Stimulated activated CD8-positive, alpha-beta memory T cell treated with anti-CD3 and anti-CD28 coated beads, Interleukin-4, amount 100 ng/mL, for 1 hour (primary cell): ENCODE data around the gene YES1.
A peak's percentile ranks its signal among the peaks of the same experiment; 100 is the strongest.
"Not testable (repeated sequence)": the region's sequence is repeated elsewhere in the genome, so short reads cannot be mapped to it uniquely, and the experiment has no call there.

Source experiments
- DNase-seq, 2 donors: peaks; one replicate each; pipeline ENCODE4 v3.0.0-alpha.2; 2020; ENCODE audit warnings: low read depth in 2 of 2, low spot score in 1 of 2

YES1 gene

DNA sequence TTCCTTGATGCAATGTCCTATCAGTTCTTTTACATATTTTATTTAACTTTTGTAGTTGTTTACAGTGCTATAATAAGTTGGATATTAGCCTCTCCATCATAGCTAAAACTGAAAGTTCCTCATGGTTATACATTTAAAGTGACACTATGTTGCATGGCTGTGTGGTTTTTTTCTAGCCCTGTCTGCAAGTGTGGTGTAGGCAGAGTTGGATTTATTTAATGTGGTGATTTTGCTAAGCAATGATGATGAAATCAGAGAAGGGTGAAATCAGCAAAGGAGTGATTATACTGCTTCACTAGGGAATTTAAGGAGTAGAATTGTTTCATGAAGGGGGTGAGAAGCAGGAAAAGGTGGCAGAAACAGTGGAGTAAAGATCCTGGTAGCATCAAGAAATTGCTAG is 81.3 kb downstream of the YES1 start:
- no peak for DNase-seq

DNA sequence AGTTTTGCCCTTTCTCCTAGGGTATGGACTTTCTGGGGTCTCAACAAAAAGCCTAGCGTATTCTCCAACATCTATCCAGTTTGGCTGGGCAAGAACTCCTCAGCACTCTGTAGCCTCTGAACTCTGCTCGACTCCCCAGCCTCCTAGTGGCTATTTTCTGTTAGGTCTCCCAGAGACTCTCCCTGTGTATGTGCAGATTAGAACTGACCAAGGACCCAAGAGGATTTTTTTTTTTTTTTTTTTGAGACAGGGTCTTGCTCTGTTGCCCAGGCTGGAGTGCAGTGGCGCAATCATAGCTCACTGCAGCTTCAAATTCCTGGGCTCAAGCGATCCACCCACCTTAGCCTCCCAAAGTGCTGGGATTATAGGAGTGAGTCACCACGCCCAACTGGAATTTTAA is 81.9 kb downstream of the YES1 start:
- not testable (repeated sequence) for DNase-seq

DNA sequence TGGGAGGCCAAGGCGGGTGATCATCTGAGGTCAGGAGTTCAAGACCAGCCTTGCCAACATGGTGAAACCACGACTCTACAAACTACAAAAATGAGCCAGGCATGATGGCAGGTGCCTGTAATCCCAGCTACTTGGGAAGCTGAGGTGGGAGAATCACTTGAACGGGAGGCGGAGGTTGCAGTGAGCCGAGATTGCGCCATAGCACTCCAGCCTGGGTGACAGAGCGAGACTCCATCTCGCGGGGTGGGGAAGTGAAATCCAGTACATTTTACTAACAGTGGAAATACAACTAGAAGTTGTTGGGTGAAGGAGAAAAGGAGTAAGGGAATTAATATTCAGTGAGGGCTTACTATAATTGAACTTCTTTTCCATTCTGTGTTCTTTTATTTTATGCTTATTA is 86.4 kb downstream of the YES1 start:
- DNase-seq, result no peak

DNA sequence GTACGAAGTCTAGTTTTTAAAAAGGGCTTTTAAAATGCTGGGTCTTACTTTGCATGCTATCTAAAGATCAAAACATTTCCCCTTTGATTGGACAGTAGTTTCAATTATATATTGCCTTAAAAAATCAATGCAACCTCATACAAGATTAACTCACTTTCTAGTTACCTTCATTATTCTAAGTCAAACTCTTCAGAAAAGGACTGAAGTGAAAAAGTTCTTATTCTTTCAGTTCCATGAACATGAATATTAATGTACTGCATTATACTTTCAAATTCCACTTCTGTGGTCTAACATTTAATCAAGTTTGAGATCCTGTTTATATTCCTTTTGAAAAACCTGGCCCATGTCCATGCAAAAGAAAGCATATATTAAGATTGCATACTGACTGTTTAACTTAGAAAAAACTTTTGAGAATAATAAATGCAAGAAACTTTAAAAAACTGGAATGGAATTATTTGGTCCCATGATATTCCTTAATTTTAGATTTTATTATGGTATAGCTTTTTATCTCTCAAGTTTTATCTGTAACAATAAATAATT is 88.4 kb downstream of the YES1 start:
- no peak for DNase-seq

DNA sequence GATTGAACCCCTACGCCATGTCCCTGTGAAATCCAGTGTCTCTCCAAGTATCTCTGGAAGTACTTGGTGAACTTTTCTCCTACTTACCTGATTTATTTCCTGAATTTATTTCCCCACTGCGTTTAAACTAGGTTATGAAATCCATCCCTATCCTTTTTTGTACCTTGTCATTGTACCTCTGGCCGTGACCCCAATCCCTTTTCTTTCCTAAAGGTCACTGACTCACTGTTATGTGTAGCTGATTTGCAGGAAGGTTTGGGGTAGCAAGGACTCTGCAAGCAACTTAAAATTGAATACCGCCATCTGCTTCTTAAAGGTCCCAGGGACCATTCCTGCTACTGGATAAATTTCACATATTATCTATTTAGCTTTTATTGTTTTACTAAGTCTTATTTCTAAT is 95.0 kb downstream of the YES1 start:
- DNase-seq, result no peak

DNA sequence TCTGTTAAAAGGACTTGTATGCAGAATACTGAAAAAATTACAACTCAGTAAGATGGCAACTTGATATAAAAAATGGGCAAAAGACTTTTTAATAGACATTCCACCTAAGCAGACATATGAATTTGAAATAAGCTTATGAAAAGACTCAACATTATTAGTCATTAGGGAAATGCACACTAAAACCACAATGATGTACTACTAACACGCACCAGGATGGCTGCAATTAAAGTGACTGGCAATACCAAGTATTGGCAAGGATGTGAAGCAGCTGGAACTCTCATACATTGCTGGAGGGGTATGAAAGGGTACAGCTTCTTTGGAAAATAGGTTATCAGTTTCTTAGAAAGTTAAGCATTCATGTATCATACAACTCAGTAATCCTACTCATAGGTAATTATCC is 96.4 kb downstream of the YES1 start:
- no peak for DNase-seq

GRCh38 chr18:713135-713490 is 98.9 kb downstream of the YES1 start:
- DNase-seq, result no peak

GRCh38 chr18:712401-713134 is 99.5 kb downstream of the YES1 start, which contains the start of gene ENOSF1:
Gene ENOSF1 (minus strand): TSS chr18:712630. CDS start chr18:712587, 43 bp downstream.
- DNase-seq, result peak; percentile 50 to 55

DNA sequence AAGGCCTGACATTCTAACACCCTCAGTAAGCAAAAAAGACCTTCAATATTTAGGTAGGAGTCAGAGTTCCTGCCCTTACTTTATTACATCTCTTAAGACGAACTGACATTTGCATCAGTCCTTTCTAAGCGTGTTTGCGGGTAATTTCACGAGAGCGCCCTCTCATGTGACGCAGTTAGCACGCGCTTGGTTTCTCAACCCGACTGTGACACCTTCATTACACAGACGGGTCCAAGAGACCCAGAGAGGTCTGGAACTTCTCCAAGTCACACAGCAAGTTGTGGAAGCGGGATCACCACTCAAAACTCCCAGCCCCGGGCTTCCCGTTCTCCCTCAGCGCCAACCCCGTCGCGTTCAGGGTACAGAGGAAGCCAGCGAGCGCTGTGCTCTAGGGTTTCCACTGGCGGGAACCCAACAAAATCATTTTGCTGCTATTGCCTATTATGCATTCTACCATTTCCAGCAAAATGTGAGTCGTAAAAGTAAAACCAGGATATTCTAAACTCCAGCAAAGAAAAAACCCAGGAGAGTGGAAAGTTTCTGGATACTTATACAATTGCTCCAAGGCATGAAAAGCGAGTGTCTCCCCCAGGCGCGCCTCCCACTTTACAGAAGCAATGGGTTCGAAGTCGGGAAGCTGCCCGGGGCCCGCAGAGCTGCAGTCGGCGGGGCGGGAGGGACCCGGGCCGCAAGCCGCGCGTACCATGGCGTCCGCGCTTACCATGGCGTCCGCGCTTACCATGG is 100.2 kb downstream of the YES1 start:
- peak; percentile 41 to 44 for DNase-seq

DNA sequence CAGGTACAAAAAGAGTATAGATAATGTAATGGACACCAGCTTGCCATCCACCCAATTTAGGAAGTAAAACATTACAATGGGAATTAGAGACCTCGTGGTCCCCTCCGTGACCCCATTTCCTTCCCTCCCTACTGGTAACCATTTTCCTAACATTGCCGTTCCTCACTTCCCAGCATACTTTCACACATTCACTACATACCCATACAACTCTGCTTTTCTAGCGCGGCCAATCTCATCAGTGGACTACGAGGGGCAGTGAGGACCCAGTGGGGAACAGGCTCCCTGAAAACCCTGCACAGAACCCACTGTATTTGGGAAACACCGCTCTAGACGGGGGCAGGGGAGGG is 100.8 kb downstream of the YES1 start:
- no peak for DNase-seq

DNA sequence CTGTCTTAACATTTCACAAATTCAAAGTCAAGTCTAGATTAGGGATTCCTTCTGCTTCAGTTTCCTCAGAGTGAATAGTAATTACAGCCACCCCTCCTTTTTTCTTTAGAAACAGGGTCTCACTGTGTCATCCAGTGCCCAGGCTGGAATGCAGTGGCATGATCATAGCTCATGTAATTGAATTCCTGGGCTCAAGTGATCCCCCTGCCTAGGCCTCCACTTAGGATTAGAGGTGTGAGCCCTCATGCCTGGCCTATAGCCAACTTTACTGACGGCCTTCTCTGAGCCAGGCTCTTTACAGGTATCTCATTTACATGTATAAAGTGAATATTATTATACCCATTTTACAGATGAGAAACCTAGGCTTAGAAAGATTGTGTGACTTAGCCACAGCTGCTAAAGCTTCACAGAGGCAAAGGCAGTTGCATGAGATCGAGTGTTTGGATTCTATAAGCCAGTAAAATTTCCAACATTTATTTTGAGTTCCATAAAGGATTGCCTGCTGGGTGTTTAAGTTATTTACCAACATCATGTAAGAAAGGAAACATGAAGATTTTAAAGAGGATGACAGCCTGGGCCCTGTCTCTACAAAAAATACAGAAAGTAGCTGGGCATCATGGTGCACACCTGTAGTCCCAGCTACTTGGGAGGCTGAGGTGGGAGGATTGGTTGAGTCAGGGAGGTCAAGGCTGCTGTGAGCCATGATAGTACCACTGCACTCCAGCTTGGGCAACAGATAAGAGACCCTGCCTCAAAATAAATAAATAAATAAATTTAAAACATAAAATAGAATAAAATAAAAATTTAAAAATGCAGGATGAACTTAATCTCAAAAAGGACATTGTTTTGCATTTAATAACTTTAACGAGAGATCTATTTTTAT is 101.4 kb downstream of the YES1 start:
- no peak for DNase-seq

DNA sequence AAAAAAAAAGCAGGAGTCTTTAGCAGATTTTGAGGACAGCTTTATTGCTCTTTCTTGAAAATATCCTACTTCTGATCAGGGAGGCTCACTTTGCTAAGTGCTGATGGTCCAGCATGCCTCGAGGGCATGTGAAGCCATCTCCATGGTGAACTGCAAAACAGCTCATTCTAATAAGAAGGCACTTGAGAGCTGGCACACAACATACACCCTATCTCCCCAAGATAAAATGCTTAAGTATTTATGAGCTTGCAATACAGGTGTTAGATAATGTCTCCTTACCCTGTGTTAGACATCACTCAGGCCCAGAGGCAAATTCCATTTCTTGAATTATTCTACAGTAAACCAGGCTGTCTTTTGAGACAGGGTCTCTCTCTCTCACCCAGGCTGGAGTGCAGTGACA is 102.3 kb downstream of the YES1 start:
- no peak for DNase-seq

GRCh38 chr18:708096-708495 is 103.9 kb downstream of the YES1 start:
- DNase-seq, result no peak

DNA sequence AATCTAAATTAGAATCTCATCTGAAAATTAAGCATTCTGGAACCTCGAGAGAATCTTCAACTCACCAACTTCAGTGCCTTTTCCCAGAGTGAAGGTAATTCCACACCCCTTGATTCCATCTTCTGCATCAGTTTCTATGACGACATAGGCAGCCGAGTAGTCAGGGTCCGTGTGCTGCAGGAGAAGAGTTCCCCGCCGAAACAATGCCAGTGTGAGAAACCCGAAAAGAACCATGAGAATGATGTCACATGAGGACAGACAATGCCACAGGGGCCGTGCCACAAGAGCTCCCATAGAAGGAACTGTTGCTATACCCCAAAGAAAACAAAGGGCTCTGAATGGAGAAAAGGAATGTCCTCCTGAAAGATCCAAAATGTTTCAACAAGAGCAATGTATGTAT is 105.6 kb downstream of the YES1 start:
- no peak for DNase-seq

GRCh38 chr18:703213-703967 is 108.7 kb downstream of the YES1 start:
- no peak for DNase-seq

- no peak for DNase-seq
These were observed 114.2 kb downstream of the YES1 start for GRCh38 chr18:697800-698199.

DNA sequence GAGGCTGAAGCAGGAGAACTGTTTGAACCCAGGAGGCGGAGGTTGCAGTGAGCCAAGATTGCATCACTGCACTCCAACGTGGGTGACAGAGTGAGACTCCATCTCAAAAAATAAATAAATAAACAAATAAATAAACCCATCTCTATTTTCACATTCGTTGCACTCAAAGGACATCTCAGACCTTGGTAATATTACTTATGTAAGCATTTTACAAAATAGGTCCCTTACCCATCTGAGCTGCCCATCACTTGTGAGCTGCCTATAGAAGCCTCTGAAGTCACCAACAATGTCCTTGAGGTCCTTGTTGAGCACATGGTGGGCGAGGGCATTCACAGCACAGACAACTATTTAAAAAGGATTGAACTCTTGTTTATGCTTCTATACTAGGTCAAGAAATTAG is 115.0 kb downstream of the YES1 start:
- DNase-seq, result no peak

- DNase-seq, result no peak
These were observed 118.4 kb downstream of the YES1 start for GRCh38 chr18:693466-694187.

- DNase-seq, result no peak
These were observed 119.2 kb downstream of the YES1 start for GRCh38 chr18:692824-693223.

GRCh38 chr18:688323-688722 is 123.7 kb downstream of the YES1 start:
- DNase-seq, result no peak
